ENCODE measurements around the gene TSTD2.
"Not testable (repeated sequence)": the region's sequence is repeated elsewhere in the genome, so short reads cannot be mapped to it uniquely, and the experiment has no call there.

The TSTD2 gene

DNA sequence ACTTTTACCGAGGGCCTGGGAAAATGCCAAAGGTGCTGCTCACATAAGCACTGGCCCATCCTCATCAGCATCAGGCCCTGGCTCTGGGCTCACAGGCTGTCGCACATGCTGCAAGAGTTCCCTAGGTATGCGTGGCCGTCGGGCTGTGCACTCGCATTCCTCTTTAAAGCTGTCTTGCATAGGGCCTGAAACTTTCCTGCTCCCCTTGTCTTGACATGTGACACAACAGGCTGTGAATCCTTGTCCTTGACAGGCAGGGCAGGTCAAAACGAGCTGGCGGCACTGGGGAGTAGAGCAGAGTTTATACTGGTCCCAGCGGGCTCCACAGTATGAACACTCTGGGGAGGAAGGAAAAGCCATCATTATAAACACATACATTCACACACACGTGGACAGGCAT is 30.7 kb downstream of the TSTD2 start:
- peaks cover 0 to 8% of the 10 kb centered on the region in 2 donors for H3K4me1 ChIP-seq (ENCODE audit: control insufficient read depth in 1 of 2, insufficient read depth in 2 of 2, low read length in 2 of 2)
- H3K36me3 ChIP-seq (ENCODE audit: control insufficient read depth in 1 of 2, insufficient read depth in 2 of 2, low read length in 2 of 2) = peaks cover 59 to 68% of the 10 kb centered on the region in 2 donors
- H3K27ac ChIP-seq (ENCODE audit: low read length) = no peak overlapping the region
- no peaks in the 10 kb centered on the region for H3K9me3 ChIP-seq (ENCODE audit: control insufficient read depth in 1 of 2, low read length in 2 of 2)
- no peak overlapping the region for H3K4me3 ChIP-seq (ENCODE audit: low read depth in 1 of 2, low read length in 2 of 2)
- no peaks in the 10 kb centered on the region for H3K27me3 ChIP-seq (ENCODE audit: low read depth, low read length)

DNA sequence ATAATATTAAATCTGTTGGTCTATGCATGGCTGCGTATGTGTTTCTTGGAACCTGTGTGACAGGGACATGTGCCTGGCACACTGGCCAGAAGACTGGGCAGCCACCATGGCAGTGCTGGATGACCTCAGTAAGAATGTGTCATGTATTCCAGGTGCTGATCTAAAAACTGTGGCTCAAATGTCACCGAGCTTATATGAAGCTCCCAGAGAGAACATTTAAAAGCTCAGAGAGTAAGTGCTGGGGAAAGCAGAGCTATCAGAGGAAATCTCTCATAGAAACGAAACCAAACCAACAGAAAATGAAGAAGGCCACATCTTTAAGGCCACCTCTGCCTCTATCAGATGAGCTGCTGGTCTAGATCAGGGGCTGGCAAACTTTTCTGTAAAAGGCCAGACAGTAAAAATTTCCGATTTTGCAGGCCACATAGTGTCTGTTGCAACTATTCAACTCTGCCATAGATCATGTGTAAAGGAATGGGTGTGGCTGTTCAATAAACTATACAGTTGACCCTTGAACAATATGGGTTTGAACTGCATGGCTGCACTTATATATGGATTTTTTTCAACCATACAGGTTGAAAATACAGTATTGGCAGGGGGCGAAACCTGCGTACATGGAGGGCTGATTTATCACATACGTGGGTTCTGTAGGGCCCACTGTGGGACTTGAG is 31.8 kb downstream of the TSTD2 start:
- Histone ChIP-seq H3K4me3 (ENCODE audit: low read depth in 1 of 2, low read length in 2 of 2) (no peak overlapping the region), H3K27ac (ENCODE audit: low read length) (no peak overlapping the region), H3K4me1 (ENCODE audit: control insufficient read depth in 1 of 2, insufficient read depth in 2 of 2, low read length in 2 of 2) (peaks cover 0 to 17% of the 10 kb centered on the region in 2 donors), H3K36me3 (ENCODE audit: control insufficient read depth in 1 of 2, insufficient read depth in 2 of 2, low read length in 2 of 2) (peaks cover 57 to 62% of the 10 kb centered on the region in 2 donors), H3K9me3 (ENCODE audit: control insufficient read depth in 1 of 2, low read length in 2 of 2) (no peaks in the 10 kb centered on the region), H3K27me3 (ENCODE audit: low read depth, low read length) (no peaks in the 10 kb centered on the region)

DNA sequence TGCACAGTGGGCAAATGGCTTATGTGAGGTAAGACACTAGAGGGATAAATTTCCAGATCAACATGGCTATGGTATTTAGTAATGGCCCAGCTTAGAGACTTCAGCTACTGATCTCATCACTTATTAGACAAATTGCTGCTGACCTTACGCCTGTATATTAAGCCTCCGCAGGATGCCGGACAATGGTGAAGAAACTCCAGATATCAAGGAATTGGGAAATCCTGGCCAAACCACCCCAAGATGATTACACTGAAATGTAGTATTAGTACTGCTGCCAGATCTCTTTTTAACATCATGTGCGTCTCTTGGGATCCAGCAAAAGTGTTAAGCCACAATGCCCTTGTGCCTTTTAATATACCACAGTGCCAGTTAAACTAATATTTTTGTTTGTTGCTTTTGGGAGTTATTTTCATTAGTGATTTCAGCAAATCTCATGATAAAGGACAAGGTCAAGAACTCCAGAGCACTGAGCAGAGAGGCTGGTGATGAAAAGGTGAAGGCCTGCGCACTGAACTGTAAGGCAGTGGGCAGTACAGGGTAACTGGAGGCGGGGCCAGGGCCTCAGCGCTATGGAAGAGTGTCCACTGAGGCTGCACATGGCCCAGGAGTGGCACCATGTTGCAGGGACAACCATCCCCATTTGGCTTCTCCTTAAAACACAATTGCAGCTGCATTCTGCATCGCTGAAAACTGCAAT is 32.5 kb downstream of the TSTD2 start:
- peaks cover 51 to 55% of the 10 kb centered on the region in 2 donors for H3K36me3 ChIP-seq (ENCODE audit: control insufficient read depth in 1 of 2, insufficient read depth in 2 of 2, low read length in 2 of 2)
- H3K27me3 ChIP-seq (ENCODE audit: low read depth, low read length) = no peaks in the 10 kb centered on the region
- H3K4me1 ChIP-seq (ENCODE audit: control insufficient read depth in 1 of 2, insufficient read depth in 2 of 2, low read length in 2 of 2) = peaks cover 0 to 17% of the 10 kb centered on the region in 2 donors
- H3K9me3 ChIP-seq (ENCODE audit: control insufficient read depth in 1 of 2, low read length in 2 of 2) = no peaks in the 10 kb centered on the region
- H3K27ac ChIP-seq (ENCODE audit: low read length) = no peak overlapping the region
- no peak overlapping the region for H3K4me3 ChIP-seq (ENCODE audit: low read depth in 1 of 2, low read length in 2 of 2)

DNA sequence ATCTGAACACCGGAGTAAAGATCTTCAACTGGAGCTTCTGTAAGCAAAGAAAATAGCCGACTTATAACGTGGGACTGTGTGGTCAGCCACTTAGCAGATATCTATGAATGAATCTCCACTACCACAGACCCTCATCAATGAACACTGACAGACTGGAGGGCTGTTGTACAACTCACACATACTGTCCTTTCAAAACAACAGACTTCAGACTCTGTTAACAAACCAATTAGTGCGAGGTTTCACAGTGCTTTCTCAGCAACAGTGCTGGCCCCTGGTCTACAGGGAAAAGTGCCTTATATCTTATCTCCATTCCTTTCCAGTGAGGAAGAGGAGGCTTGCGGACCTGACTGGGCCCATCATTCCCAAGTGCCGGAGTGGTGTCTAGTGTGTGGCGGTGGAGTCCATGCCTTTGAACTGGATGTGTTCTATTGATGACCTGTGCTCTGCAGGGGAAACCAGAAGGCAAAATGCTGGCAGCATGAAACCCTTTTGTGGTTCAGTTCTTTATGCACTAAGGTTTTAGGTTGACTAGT is 33.8 kb downstream of the TSTD2 start:
- Histone ChIP-seq H3K27ac (ENCODE audit: low read length) (no peak overlapping the region), H3K4me3 (ENCODE audit: low read depth in 1 of 2, low read length in 2 of 2) (no peak overlapping the region)

DNA sequence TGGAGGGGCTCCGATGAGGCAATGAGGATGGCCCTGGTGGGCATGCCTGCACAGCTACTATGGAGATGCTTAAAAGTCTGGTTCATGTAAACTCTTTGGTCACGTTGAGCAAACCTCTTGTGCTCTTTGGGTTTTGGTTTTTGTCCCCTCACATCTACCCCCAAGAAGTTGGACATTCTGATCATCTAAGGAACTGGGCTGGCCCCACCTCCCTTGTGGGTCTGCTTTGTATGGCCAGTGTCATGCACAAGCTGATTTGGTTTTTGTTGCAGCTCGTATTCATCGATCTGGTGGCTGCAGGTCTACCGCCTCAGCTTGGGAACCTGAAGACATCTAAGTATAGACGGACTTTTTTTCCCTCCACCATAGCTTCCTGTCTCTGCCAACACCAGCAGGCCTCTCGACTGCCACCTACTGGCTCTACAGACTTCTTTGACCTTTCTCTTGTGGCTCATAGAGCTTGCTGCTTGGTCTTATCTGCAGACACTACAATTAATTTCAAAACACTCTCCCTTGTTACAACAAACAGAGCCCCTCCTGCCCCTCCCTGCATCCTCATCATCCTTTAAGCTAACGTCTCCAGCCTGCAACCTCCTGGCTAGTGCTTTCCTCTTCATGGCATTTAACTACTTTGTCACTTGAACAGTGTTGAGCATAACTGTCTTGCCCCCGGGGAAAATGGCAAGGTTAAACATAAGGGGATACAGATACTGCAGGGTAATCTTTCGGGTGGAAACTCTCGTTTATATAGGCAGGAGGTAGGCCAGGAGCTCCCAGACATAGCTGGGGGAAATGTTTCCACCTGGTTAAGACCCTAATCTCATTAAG is 34.5 kb downstream of the TSTD2 start:
- H3K27me3 ChIP-seq (ENCODE audit: low read depth, low read length) = no peaks in the 10 kb centered on the region
- peaks cover 0 to 27% of the 10 kb centered on the region in 2 donors for H3K4me1 ChIP-seq (ENCODE audit: control insufficient read depth in 1 of 2, insufficient read depth in 2 of 2, low read length in 2 of 2)
- H3K27ac ChIP-seq (ENCODE audit: low read length) = no peak overlapping the region
- peaks cover 31 to 39% of the 10 kb centered on the region in 2 donors for H3K36me3 ChIP-seq (ENCODE audit: control insufficient read depth in 1 of 2, insufficient read depth in 2 of 2, low read length in 2 of 2)
- H3K9me3 ChIP-seq (ENCODE audit: control insufficient read depth in 1 of 2, low read length in 2 of 2) = no peaks in the 10 kb centered on the region
- no peak overlapping the region for H3K4me3 ChIP-seq (ENCODE audit: low read depth in 1 of 2, low read length in 2 of 2)

More for the DNA sequence above, 33.8 kb downstream of the TSTD2 start:
- Histone ChIP-seq H3K36me3 (ENCODE audit: control insufficient read depth in 1 of 2, insufficient read depth in 2 of 2, low read length in 2 of 2) (peaks cover 38 to 42% of the 10 kb centered on the region in 2 donors), H3K4me1 (ENCODE audit: control insufficient read depth in 1 of 2, insufficient read depth in 2 of 2, low read length in 2 of 2) (peaks cover 0 to 22% of the 10 kb centered on the region in 2 donors), H3K9me3 (ENCODE audit: control insufficient read depth in 1 of 2, low read length in 2 of 2) (no peaks in the 10 kb centered on the region), H3K27me3 (ENCODE audit: low read depth, low read length) (no peaks in the 10 kb centered on the region)

DNA sequence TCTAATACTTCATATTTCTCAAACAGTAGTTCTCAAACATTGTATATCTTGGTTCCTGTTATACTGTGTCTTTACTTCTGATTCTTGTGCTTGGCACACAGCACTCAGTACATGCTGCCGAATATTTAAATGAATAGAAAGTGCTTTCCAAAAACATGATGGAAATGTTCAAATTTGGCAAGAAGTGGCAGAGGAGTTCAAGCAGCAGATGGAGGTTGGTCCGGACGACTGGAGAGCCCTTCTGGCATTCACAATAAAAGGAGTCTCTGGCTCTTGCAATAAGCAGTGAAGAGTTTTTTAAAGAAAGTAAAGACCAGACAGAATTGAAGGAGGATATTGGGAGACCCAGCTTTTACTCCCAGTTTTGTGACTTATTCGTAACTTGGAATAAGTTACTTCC is 36.3 kb downstream of the TSTD2 start:
- peaks cover 28 to 31% of the 10 kb centered on the region in 2 donors for H3K36me3 ChIP-seq (ENCODE audit: control insufficient read depth in 1 of 2, insufficient read depth in 2 of 2, low read length in 2 of 2)
- H3K4me3 ChIP-seq (ENCODE audit: low read depth in 1 of 2, low read length in 2 of 2) = no peak overlapping the region
- H3K27ac ChIP-seq (ENCODE audit: low read length) = no peak overlapping the region
- H3K27me3 ChIP-seq (ENCODE audit: low read depth, low read length) = no peaks in the 10 kb centered on the region
- H3K9me3 ChIP-seq (ENCODE audit: control insufficient read depth in 1 of 2, low read length in 2 of 2) = no peaks in the 10 kb centered on the region
- peaks cover 0 to 32% of the 10 kb centered on the region in 2 donors for H3K4me1 ChIP-seq (ENCODE audit: control insufficient read depth in 1 of 2, insufficient read depth in 2 of 2, low read length in 2 of 2)

DNA sequence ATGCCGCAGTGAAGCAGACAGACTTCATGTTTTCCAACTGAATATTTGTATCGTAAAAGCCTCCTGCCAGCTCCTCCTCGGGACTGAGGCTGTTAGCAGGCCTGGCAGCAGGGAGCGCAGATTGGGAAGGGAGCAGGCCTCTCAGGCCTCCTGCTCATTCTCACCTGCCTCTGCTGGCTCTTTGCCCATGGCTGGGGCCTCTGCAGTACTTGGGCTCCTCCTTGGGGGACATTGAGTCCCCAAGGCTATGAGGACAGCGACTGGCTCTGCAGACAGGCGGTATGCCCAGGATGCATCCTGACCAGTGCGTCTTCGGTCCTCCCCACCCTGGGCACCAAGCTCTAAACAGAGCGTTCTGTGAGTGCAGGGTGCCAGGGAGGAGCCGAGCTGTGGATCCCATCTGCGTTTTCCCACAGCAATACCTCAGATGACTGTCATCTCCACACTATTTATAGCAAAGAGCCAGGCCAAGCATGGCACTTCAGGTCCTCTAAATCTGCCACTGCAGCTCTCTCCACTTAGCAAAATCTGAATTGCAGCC is 38.7 kb downstream of the TSTD2 start:
- peaks cover 0 to 32% of the 10 kb centered on the region in 2 donors for H3K4me1 ChIP-seq (ENCODE audit: control insufficient read depth in 1 of 2, insufficient read depth in 2 of 2, low read length in 2 of 2)
- no peaks in the 10 kb centered on the region for H3K9me3 ChIP-seq (ENCODE audit: control insufficient read depth in 1 of 2, low read length in 2 of 2)
- no peaks in the 10 kb centered on the region for H3K27me3 ChIP-seq (ENCODE audit: low read depth, low read length)
- no peak overlapping the region for H3K27ac ChIP-seq (ENCODE audit: low read length)
- peaks cover 14 to 17% of the 10 kb centered on the region in 2 donors for H3K36me3 ChIP-seq (ENCODE audit: control insufficient read depth in 1 of 2, insufficient read depth in 2 of 2, low read length in 2 of 2)
- H3K4me3 ChIP-seq (ENCODE audit: low read depth in 1 of 2, low read length in 2 of 2) = no peak overlapping the region

DNA sequence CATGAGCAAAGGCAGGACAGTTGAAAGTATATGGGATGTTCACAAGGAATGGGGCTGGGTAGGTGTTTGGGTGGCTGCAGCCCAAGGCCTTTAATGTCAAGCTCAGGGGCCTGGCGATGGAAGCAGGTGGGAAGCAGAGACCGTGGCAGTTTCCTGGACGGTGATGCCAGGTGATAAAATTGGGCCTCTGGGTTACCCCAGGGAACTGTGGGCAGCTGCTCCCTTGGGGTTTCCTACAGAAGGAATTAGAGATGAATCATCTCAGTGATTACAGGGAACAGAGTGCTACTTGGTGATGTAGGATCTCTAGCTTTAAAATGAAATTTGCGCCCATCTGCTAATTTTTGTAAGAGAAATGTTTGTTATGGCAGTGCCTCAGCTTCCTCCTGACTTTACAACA is 39.2 kb downstream of the TSTD2 start:
- Histone ChIP-seq H3K4me3 (ENCODE audit: low read depth in 1 of 2, low read length in 2 of 2) (no peak overlapping the region), H3K27ac (ENCODE audit: low read length) (no peak overlapping the region), H3K4me1 (ENCODE audit: control insufficient read depth in 1 of 2, insufficient read depth in 2 of 2, low read length in 2 of 2) (peaks cover 0 to 32% of the 10 kb centered on the region in 2 donors), H3K36me3 (ENCODE audit: control insufficient read depth in 1 of 2, insufficient read depth in 2 of 2, low read length in 2 of 2) (peaks cover 12% of the 10 kb centered on the region in 2 donors), H3K27me3 (ENCODE audit: low read depth, low read length) (no peaks in the 10 kb centered on the region), H3K9me3 (ENCODE audit: control insufficient read depth in 1 of 2, low read length in 2 of 2) (no peaks in the 10 kb centered on the region)

DNA sequence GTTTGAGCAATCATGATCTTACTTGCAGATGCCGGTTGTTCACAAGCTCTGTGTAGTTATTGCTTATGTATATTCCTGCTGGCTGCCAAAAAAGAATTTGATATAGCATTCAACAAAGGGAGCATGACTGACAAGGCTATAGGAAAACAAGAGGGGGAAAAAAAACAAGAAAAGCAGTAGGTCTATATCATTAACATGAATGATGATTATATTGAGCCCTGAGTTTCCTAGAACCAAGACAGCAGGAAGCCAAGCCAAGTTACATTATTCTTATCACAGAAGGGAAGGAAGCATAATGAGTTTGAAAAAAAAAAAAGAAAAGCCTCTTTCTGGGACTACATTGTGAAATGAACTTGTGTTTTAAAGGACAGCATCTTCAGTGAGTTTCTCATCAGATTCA is 41.0 kb downstream of the TSTD2 start:
- Histone ChIP-seq H3K36me3 (ENCODE audit: control insufficient read depth in 1 of 2, insufficient read depth in 2 of 2, low read length in 2 of 2) (peaks cover 10 to 18% of the 10 kb centered on the region in 2 donors), H3K9me3 (ENCODE audit: control insufficient read depth in 1 of 2, low read length in 2 of 2) (no peaks in the 10 kb centered on the region), H3K4me3 (ENCODE audit: low read depth in 1 of 2, low read length in 2 of 2) (no peak overlapping the region), H3K4me1 (ENCODE audit: control insufficient read depth in 1 of 2, insufficient read depth in 2 of 2, low read length in 2 of 2) (peaks cover 0 to 22% of the 10 kb centered on the region in 2 donors), H3K27me3 (ENCODE audit: low read depth, low read length) (no peaks in the 10 kb centered on the region), H3K27ac (ENCODE audit: low read length) (no peak overlapping the region)

DNA sequence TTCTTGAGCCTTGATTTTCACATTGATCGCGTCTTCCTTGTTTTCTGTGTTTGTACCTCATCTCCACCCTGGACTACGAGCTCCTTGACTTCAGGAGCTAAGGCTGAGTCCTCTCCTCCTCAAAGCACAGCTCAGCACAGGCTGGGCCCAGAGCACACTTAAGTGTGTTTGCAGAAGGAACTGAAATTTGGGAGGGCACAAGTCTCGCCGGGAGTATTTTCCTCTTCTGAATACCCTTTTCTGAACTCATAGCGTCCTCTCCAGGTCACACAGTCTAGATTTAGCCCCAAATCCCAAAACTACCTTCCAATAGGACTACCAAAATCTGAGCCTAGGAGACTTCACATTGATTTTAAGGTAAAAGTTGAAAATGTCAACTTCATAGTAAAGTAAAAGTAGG is 41.6 kb downstream of the TSTD2 start:
- no peak overlapping the region for H3K27ac ChIP-seq (ENCODE audit: low read length)
- peaks cover 10 to 18% of the 10 kb centered on the region in 2 donors for H3K36me3 ChIP-seq (ENCODE audit: control insufficient read depth in 1 of 2, insufficient read depth in 2 of 2, low read length in 2 of 2)
- H3K4me3 ChIP-seq (ENCODE audit: low read depth in 1 of 2, low read length in 2 of 2) = no peak overlapping the region
- H3K9me3 ChIP-seq (ENCODE audit: control insufficient read depth in 1 of 2, low read length in 2 of 2) = peaks cover 0 to 2% of the 10 kb centered on the region in 2 donors
- H3K27me3 ChIP-seq (ENCODE audit: low read depth, low read length) = no peaks in the 10 kb centered on the region
- peaks cover 0 to 16% of the 10 kb centered on the region in 2 donors for H3K4me1 ChIP-seq (ENCODE audit: control insufficient read depth in 1 of 2, insufficient read depth in 2 of 2, low read length in 2 of 2)

DNA sequence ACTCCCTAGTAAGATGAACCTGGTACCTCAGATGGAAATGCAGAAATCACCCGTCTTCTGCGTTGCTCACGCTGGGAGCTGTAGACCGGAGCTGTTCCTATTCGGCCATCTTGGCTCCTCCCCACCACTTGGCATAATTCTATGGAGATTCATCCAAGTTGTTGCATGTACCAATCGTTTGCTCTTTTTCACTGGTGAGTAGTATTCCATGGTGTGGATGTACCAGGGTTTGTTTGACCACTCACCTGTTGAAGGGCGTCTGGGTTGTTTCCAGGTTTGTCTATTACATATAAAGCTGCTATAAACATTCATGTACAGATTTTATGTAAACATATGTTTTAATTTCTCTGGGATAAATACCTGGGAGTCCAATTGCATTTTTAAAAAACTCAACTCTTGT is 46.3 kb downstream of the TSTD2 start:
- H3K36me3 ChIP-seq (ENCODE audit: control insufficient read depth in 1 of 2, insufficient read depth in 2 of 2, low read length in 2 of 2) = peaks cover 5 to 13% of the 10 kb centered on the region in 2 donors
- H3K4me3 ChIP-seq (ENCODE audit: low read depth in 1 of 2, low read length in 2 of 2); H3K4me1 ChIP-seq (ENCODE audit: control insufficient read depth in 1 of 2, insufficient read depth in 2 of 2, low read length in 2 of 2); H3K27me3 ChIP-seq (ENCODE audit: low read depth, low read length); H3K27ac ChIP-seq (ENCODE audit: low read length); H3K9me3 ChIP-seq (ENCODE audit: control insufficient read depth in 1 of 2, low read length in 2 of 2): not testable (repeated sequence)
